ENCODE measurements around the gene HCFC1R1. TPM values are rescaled to one million over a fixed set of nuclear protein-coding genes. Genes with fewer than 3 reads are reported as not detected.
A peak's percentile ranks its signal among the peaks of the same experiment; 100 is the strongest.

The HCFC1R1 gene
- total RNA-seq, 1 donor from 2014 or later, result 133 TPM

DNA sequence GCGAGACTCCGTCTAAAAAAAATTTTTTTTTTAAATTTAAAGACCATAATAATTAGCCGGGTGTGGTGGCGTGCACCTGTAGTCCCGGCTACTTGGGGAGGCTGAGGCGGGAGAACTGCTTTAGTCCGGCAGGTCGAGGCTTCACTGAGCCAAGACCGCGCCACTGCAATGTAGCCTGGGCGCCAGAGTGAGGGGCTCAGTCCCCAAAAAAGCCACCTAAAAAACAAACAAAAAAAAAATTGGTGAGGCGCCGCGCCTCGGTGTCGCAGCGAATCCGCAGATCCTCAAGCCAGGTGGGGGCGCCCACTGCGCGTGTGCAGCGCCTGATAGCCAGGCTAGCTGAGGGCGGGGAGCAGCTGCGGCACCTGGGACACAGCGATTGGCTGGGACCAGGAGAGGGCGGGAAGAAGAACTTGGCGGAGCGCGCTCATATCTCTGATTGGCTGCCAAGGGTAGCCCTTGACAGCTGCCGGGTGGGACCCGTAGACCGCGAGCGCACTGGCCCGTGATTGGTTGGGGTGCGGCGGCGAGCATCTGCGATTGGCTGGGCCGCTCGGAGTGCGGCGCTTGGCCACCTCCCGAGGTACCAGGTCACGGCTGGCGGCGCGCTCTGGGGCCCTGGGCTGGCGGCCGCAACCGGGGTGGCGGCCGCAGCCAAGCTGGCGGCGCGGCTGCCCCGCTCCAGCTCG, 20.0 kb downstream of the HCFC1R1 start:
- Mint-ChIP-seq H3K4me1 (ENCODE audit: unreplicated experiment) (peaks cover 1% of the 10 kb centered on the region), H3K4me3 (ENCODE audit: unreplicated experiment) (peak overlapping the region; percentile 35), H3K27me3 (ENCODE audit: unreplicated experiment) (peaks cover 50% of the 10 kb centered on the region), H3K36me3 (ENCODE audit: unreplicated experiment) (no peaks in the 10 kb centered on the region), H3K27ac (ENCODE audit: unreplicated experiment) (no peak overlapping the region), H3K9me3 (ENCODE audit: unreplicated experiment) (no peaks in the 10 kb centered on the region)
- TF ChIP-seq, protein P1, sequence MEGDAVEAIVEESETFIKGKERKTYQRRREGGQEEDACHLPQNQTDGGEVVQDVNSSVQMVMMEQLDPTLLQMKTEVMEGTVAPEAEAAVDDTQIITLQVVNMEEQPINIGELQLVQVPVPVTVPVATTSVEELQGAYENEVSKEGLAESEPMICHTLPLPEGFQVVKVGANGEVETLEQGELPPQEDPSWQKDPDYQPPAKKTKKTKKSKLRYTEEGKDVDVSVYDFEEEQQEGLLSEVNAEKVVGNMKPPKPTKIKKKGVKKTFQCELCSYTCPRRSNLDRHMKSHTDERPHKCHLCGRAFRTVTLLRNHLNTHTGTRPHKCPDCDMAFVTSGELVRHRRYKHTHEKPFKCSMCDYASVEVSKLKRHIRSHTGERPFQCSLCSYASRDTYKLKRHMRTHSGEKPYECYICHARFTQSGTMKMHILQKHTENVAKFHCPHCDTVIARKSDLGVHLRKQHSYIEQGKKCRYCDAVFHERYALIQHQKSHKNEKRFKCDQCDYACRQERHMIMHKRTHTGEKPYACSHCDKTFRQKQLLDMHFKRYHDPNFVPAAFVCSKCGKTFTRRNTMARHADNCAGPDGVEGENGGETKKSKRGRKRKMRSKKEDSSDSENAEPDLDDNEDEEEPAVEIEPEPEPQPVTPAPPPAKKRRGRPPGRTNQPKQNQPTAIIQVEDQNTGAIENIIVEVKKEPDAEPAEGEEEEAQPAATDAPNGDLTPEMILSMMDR (IDR thresholded peaks at IDR 0.05), result peak; percentile 52
- peak; percentile 97 for DNase-seq (ENCODE audit: extremely low spot score, unreplicated experiment)

GRCh38 chr16:3001316-3001715, 22.4 kb downstream of the HCFC1R1 start:
- Mint-ChIP-seq H3K27me3 (ENCODE audit: unreplicated experiment) (peaks cover 26% of the 10 kb centered on the region), H3K27ac (ENCODE audit: unreplicated experiment) (no peak overlapping the region), H3K9me3 (ENCODE audit: unreplicated experiment) (no peaks in the 10 kb centered on the region), H3K4me3 (ENCODE audit: unreplicated experiment) (no peak overlapping the region), H3K36me3 (ENCODE audit: unreplicated experiment) (no peaks in the 10 kb centered on the region), H3K4me1 (ENCODE audit: unreplicated experiment) (peaks cover 1% of the 10 kb centered on the region)
- no peak for DNase-seq (ENCODE audit: extremely low spot score, unreplicated experiment)
- TF ChIP-seq, protein P1 (IDR thresholded peaks at IDR 0.05), result no peak

DNA sequence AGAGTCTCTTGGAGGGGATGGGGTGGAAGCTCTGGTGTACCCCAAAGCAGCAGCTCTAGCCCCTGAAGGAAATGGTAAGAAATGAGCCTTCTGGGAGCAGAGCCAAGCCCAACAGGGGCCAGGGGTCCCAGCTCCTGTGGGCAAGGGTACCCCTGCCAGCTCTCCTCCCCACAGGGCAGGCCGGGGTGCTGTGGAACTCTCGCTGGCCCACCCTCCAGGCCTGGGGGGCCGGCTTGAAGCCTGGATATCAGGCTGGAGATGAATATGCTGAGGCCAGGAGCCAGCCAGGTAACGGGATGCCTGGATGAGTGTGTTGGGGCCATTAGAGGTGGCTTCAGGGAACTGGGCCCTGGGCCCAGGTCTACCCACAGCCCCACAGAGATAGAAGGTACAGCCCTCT, 23.2 kb downstream of the HCFC1R1 start:
- Mint-ChIP-seq H3K27ac (ENCODE audit: unreplicated experiment) (no peak overlapping the region), H3K27me3 (ENCODE audit: unreplicated experiment) (peaks cover 20% of the 10 kb centered on the region), H3K4me1 (ENCODE audit: unreplicated experiment) (peaks cover 1% of the 10 kb centered on the region), H3K36me3 (ENCODE audit: unreplicated experiment) (no peaks in the 10 kb centered on the region), H3K4me3 (ENCODE audit: unreplicated experiment) (no peak overlapping the region), H3K9me3 (ENCODE audit: unreplicated experiment) (no peaks in the 10 kb centered on the region)
- TF ChIP-seq, protein P1 (IDR thresholded peaks at IDR 0.05), result no peak
- no peak for DNase-seq (ENCODE audit: extremely low spot score, unreplicated experiment)

- Mint-ChIP-seq H3K36me3 (ENCODE audit: unreplicated experiment) (no peaks in the 10 kb centered on the region), H3K27me3 (ENCODE audit: unreplicated experiment) (peaks cover 18% of the 10 kb centered on the region), H3K4me1 (ENCODE audit: unreplicated experiment) (peaks cover under 1% of the 10 kb centered on the region), H3K9me3 (ENCODE audit: unreplicated experiment) (no peaks in the 10 kb centered on the region), H3K27ac (ENCODE audit: unreplicated experiment) (no peak overlapping the region), H3K4me3 (ENCODE audit: unreplicated experiment) (no peak overlapping the region)
- DNase-seq (ENCODE audit: extremely low spot score, unreplicated experiment), result no peak
- TF ChIP-seq, protein P1 (IDR thresholded peaks at IDR 0.05), result no peak
Observed at GRCh38 chr16:2999929-3000328, 23.8 kb downstream of the HCFC1R1 start.

- Mint-ChIP-seq H3K4me3 (ENCODE audit: unreplicated experiment) (no peak overlapping the region), H3K27me3 (ENCODE audit: unreplicated experiment) (peaks cover 16% of the 10 kb centered on the region), H3K9me3 (ENCODE audit: unreplicated experiment) (no peaks in the 10 kb centered on the region), H3K27ac (ENCODE audit: unreplicated experiment) (no peak overlapping the region), H3K4me1 (ENCODE audit: unreplicated experiment) (no peaks in the 10 kb centered on the region), H3K36me3 (ENCODE audit: unreplicated experiment) (no peaks in the 10 kb centered on the region)
- TF ChIP-seq, protein P1 (IDR thresholded peaks at IDR 0.05), result no peak
- no peak for DNase-seq (ENCODE audit: extremely low spot score, unreplicated experiment)
Observed at GRCh38 chr16:2996298-2996697, 27.4 kb downstream of the HCFC1R1 start.
